Head of caudate nucleus (tissue), 42 donors: ENCODE data around the gene MYD88.

Experiments used
- DNase-seq, 42 donors: peaks; one replicate each; pipeline versions ENCODE4 v3.0.0 to v3.0.0-alpha.2; 2020 to 2021; ENCODE audit warnings: mixed read lengths in 7 of 42
- intact Hi-C: fragments of 100-400 bp; cut with DNase I; formaldehyde crosslinking; loops from one replicate; pipeline ENCODE4 v1.15.0; 2022

Gene MYD88

DNA sequence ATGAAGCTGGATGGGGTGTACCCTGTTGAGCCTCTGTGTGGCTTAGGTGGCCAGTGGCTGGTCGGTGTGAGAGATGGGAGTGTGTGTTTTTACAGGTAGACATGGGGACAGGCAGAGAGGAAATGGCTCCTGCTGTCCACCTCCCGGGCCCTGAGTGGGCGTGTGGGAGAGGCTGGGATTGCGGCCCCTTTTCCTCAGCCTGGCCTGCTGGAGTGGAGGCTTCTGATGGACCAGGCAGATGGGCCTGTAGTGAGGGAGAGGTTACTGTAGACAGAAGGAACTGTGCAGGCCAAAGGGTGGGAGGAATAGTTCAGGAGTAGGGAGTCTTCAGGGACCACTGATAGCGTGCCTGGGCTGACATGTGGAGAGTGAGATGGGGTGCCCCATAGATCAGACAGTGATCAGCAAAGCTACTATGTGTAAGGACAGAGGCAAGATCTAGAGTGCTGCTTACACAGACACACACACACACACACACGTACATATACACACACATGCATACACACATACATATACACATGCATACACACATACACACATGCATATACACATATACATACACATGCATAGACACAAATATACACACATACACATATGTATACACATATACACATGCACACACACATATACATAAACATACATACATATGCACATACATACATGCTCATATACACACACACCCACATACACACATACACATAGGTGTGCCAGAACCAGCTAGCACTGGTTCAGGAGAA is 28.0 kb upstream of the MYD88 start:
- peak in 3 of 42 donors; percentile 9 to 18 (median 17) for DNase-seq
- intact Hi-C loops, result no loop called here

DNA sequence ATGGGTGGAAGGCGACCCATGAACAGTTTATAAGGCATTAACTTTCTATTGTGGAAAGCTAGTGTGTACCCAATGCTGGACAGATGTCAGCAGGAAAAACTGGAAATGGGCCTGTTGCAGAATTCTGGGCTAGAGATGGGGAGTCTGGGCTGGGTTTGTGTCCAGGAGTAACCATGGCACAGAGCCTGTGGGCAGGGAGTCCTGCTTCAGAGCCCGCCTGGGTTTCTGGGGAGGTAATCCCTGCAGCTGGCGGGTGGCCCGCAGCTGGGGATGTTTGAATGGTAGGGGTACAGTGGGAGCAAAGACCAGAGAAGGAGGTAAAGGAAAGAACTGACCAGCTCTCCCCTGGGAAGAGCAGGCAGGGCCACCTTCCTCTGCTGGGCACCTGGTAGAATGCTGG is 27.3 kb upstream of the MYD88 start:
- peak in 3 of 42 donors; percentile 25 to 31 (median 29) for DNase-seq
- intact Hi-C loops, result no loop called here

DNA sequence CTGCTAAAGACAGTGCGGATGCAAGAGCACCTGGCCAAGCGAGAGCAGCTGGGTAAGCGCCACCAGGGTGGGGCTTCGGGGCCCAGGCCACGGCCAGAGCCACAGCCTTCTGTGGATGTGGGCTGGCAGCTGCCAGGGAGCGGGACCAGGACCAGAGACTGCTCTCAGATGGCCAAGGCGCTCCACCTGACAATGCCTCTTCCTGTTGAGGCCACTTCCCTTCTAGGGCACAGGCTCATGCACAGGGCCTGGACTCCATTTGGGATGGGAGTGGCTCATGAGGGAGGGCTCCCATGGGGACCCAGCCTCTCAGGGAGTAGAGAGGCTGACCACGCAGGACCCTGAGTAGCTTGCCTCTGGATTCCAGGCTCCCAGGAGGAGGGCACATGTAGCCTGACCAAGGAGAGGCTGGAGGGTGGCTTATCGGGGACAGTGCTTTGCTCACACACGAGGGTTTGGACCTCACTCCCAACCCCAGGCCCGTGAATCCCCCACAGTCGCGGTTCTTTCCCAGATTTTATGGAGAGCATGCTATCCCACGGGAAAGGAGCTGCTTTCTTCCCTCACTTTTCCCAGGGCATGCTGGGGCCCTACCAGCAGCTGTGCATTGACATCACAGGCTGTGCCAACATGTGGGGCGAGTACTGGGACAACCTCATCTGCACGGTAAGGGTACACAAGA is 26.6 kb upstream of the MYD88 start:
- intact Hi-C loops, result no loop called here
- peak in 4 of 42 donors; percentile 16 to 29 (median 18) for DNase-seq

DNA sequence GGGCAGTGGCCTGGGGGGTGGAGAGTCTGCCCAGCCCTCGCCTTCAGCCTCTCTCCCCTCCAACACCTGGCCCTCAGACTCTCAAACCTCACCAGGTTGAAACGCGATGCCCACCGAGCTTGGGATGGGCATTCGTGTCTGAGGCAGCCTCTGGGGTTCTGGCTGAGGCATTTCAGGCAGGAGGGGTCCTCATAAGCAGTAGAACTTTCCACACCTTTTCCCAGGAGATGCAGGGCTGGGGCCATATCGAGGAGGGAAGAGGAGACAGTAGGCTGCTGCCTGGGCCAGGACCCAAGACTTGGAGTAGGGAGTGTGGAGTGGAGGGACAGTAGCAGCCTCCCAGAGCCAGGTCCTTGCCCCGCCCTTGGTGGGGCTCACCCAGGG is 26.1 kb upstream of the MYD88 start:
- peak in 3 of 42 donors; percentile 9 to 29 (median 15) for DNase-seq
- intact Hi-C loops, result no loop called here

GRCh38 chr3:38114052-38114874 is 24.2 kb upstream of the MYD88 start:
- intact Hi-C loops, result no loop called here
- peak in 5 of 42 donors; percentile 16 to 36 (median 26) for DNase-seq

GRCh38 chr3:38114875-38115644 is 23.4 kb upstream of the MYD88 start:
- intact Hi-C loops, result no loop called here
- peak in 6 of 42 donors; percentile 7 to 23 (median 14) for DNase-seq

DNA sequence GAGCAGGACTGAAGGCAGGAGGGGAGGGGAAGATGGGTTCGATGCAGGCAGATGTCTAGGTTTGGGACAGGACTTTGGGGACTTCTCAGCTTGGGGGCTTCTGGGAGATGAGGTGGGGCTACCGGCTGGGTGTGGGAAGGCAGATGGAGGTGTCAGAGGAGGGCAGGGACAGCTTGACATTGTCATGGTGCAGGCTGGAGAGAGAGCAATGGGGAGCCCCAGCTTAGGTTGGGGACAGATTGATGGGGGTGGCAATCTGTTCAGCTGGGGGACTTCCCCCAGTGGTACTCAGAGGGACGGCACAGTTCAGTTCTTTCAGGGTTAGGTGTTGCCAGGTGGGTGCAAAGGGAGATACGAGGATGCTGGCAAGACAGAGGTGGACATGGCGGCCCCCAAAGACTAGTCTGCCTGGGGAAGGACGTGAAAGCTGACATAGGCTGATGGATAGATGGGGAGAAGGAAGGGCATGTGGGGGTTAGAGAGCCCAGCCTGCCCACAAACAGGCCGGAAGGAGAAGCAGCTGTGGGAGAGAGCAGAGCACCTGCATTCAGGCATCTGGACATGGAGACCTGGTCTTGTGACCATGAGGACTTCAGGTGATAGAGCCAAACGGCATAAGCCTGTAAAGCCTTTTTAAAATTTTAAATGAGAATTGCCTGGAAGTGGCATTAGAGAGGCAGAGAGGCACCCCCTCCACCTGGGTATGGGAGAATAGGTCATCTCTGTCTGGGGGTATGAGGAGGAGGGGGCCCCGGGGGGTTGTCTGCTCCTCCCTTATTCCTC is 22.6 kb upstream of the MYD88 start:
- intact Hi-C loops, result no loop called here
- DNase-seq, result peak in 6 of 42 donors; percentile 5 to 31 (median 16)

GRCh38 chr3:38116471-38117162 is 21.8 kb upstream of the MYD88 start:
- peak in 4 of 42 donors; percentile 7 to 30 (median 24) for DNase-seq
- intact Hi-C loops, result no loop called here

- intact Hi-C loops, result no loop called here
- DNase-seq, result peak in 6 of 42 donors; percentile 9 to 46 (median 24)
Observed at GRCh38 chr3:38117163-38117716, 21.2 kb upstream of the MYD88 start.

GRCh38 chr3:38117748-38118420 is 20.6 kb upstream of the MYD88 start:
- intact Hi-C loops, result no loop called here

GRCh38 chr3:38118421-38119247 is 19.8 kb upstream of the MYD88 start:
- DNase-seq, result peak in 2 of 42 donors; percentile 9 to 19
- intact Hi-C loops, result no loop called here

More at GRCh38 chr3:38117748-38118420, 20.6 kb upstream of the MYD88 start:
- DNase-seq, result peak; percentile 29 to 82 (median 63)

DNA sequence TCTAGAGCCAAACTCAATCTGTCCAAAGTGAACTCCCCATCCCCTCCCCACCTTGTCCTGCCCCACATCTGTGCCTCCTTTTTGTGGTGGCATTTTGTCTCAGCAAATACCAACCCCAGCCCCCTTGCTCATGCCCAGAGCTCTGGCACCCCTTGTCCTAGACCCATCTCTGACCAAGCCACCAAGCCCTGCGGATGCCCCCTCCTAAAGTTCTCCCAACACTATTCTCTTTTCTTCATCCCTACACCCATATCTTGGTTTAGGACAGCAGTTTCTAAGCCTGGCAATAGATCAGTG is 19.3 kb upstream of the MYD88 start:
- peak in 2 of 42 donors; percentile 16 to 22 for DNase-seq
- intact Hi-C loops, result no loop called here

- DNase-seq, result peak in 5 of 42 donors; percentile 22 to 32 (median 27)
- intact Hi-C loops, result no loop called here
Observed at GRCh38 chr3:38119821-38120692, 18.4 kb upstream of the MYD88 start.

DNA sequence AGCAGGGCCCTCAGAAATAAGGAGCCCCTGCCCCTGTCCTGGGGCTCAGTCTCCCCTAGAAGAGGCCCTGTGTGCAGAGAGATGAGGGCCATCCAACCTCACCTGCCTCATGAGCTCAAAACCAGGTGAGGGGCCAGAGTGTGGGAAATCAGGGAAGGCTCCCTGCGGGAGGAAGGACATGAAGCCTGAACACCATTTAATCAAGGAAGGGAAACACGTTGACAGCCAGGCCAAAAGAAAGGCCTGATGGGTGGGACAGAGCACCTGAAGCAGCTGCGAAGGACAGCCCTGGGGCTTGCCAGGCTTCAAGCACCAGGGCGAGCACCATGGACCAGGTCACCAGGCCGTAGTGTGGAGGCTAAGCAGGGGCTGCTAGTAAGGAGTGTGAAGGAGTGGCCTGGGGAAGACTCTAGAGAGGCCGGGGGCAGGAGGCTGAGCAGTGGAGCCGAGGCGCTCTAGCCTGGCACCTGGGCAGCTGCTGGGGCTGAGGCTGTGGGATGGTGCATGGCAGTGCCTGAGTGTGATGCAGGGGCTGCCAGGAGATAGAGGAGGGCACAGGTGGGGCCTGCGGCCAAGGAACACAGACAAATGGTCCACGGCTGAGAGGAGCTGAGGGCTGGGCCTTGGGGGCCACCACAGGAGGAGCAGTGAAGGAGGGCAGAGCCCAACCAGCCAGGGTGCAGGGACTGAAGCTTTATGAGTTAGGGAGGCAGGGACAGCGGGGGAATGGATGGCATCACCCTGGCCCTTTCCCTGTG is 17.6 kb upstream of the MYD88 start:
- DNase-seq, result peak in 5 of 42 donors; percentile 16 to 40 (median 22)
- intact Hi-C loops, result no loop called here
